OCI-LY7 (cell line): ENCODE data around the gene DNAI2.

Experiments
- EZH2phosphoT487 ChIP-seq: fragments of 200-600 bp; sonication (generic); IDR thresholded peaks from 2 replicates; pipeline ENCODE4 v1.6.1; 2018; ENCODE audit warnings: low read depth, borderline replicate concordance, mild to moderate bottlenecking, mixed run types, antibody characterized with exemption, low read length, moderate library complexity, mixed read lengths
- TF ChIP-seq, protein P1 (sequence below): fragments of 200-600 bp; sonication (generic); conservative IDR thresholded peaks from 2 replicates; pipeline ENCODE4 v1.5.1; 2014; ENCODE audit warnings: mild to moderate bottlenecking, antibody characterized with exemption, low read length, moderate library complexity, mixed read lengths

GRCh38 chr17:74250324-74250995 lies 23.6 kb upstream of the DNAI2 start:
- TF ChIP-seq, protein P1, sequence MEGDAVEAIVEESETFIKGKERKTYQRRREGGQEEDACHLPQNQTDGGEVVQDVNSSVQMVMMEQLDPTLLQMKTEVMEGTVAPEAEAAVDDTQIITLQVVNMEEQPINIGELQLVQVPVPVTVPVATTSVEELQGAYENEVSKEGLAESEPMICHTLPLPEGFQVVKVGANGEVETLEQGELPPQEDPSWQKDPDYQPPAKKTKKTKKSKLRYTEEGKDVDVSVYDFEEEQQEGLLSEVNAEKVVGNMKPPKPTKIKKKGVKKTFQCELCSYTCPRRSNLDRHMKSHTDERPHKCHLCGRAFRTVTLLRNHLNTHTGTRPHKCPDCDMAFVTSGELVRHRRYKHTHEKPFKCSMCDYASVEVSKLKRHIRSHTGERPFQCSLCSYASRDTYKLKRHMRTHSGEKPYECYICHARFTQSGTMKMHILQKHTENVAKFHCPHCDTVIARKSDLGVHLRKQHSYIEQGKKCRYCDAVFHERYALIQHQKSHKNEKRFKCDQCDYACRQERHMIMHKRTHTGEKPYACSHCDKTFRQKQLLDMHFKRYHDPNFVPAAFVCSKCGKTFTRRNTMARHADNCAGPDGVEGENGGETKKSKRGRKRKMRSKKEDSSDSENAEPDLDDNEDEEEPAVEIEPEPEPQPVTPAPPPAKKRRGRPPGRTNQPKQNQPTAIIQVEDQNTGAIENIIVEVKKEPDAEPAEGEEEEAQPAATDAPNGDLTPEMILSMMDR, result no peak
- no peak for TF ChIP-seq EZH2phosphoT487
